PC-3 (cell line): ENCODE results near the gene BLNK. TPM values are rescaled to one million over a fixed set of nuclear protein-coding genes. Genes with fewer than 3 reads are reported as not detected.

ENCODE experiments used
- ATAC-seq: fragments of 200-7000 bp; cut with Tn5 transposase; 2 replicates; pipeline ENCODE4 v1.9.1; 2020; ENCODE audit warnings: mild to moderate bottlenecking, moderate library complexity
- BruUV-seq: library from RNA; stranded (reverse); fragments of 400-500 nt; replicated peaks from 2 replicates; lab custom pipeline; 2021; lab: Mats Ljungman, UMichigan
- CTCF ChIA-PET: fragments of 300-600 bp; sonication (Branson Sonifier 250); formaldehyde crosslinking; loops from one replicate; lab custom pipeline; 2022; ENCODE audit warnings: antibody characterized with exemption; lab: Charles Lee
- POLR2A ChIA-PET: fragments of 300-600 bp; sonication (Branson Sonifier 250); formaldehyde crosslinking; loops from one replicate; lab custom pipeline; 2022; ENCODE audit warnings: antibody characterized with exemption; ENCODE audit not compliant: unreplicated experiment; lab: Charles Lee
- DNase-seq: peaks from one replicate; pipeline ENCODE4 v3.0.0-alpha.2; 2015
- H2AFZ ChIP-seq: fragments of 300-600 bp; sonication (generic); 2 replicates; pipeline ENCODE4 v1.6.0; 2016; ENCODE audit warnings: antibody characterized with exemption, low read length
- H3F3A ChIP-seq: fragments of 300-600 bp; sonication (generic); one replicate; pipeline ENCODE4 v1.6.0; 2017; ENCODE audit warnings: antibody characterized with exemption, low read length, control low read depth, mild to moderate bottlenecking; ENCODE audit not compliant: unreplicated experiment
- H3K27ac ChIP-seq: fragments of 300-600 bp; sonication (generic); 2 replicates; pipeline ENCODE4 v1.5.1; 2016; ENCODE audit warnings: mild to moderate bottlenecking, low read length
- H3K27me3 ChIP-seq: fragments of 300-600 bp; sonication (generic); 2 replicates; pipeline ENCODE4 v1.6.1; 2016; ENCODE audit warnings: low read length, mixed read lengths
- H3K36me3 ChIP-seq: fragments of 300-600 bp; sonication (generic); 2 replicates; pipeline ENCODE4 v1.6.1; 2016; ENCODE audit warnings: low read depth, mixed run types, low read length, mixed read lengths
- H3K4me1 ChIP-seq: fragments of 300-600 bp; sonication (generic); 2 replicates; pipeline ENCODE4 v1.5.1; 2016; ENCODE audit warnings: low read length; ENCODE audit not compliant: insufficient read depth
- H3K4me2 ChIP-seq: fragments of 300-600 bp; sonication (generic); 2 replicates; pipeline ENCODE4 v1.6.0; 2016; ENCODE audit warnings: low read length
- H3K4me3 ChIP-seq: fragments of 300-600 bp; sonication (generic); 2 replicates; pipeline ENCODE4 v1.5.1; 2016; ENCODE audit warnings: mild to moderate bottlenecking, low read length, mixed read lengths
- H3K79me2 ChIP-seq: fragments of 300-600 bp; sonication (generic); 2 replicates; pipeline ENCODE4 v1.6.1; 2017; ENCODE audit warnings: low read length, mixed read lengths
- H3K9ac ChIP-seq: fragments of 300-600 bp; sonication (generic); 2 replicates; pipeline ENCODE4 v1.6.0; 2016; ENCODE audit warnings: mild to moderate bottlenecking, low read length
- H3K9me2 ChIP-seq: fragments of 300-600 bp; sonication (generic); replicated peaks from 2 replicates; pipeline ENCODE4 v1.6.1; 2016; ENCODE audit warnings: mixed run types, low read length, mixed read lengths
- H3K9me3 ChIP-seq: fragments of 300-600 bp; sonication (generic); 2 replicates; pipeline ENCODE4 v1.6.1; 2016; ENCODE audit warnings: low read length, mixed read lengths
- H4K20me1 ChIP-seq: fragments of 300-600 bp; sonication (generic); 2 replicates; pipeline ENCODE4 v1.6.1; 2016; ENCODE audit warnings: low read length, mixed read lengths
- CTCF ChIP-seq: fragments of 300-600 bp; sonication (generic); conservative IDR thresholded peaks from 2 replicates; pipeline ENCODE4 v1.5.1; 2017; ENCODE audit warnings: antibody characterized with exemption, low read depth, mild to moderate bottlenecking, low read length
- EZH2 ChIP-seq: fragments of 300-600 bp; sonication (generic); IDR thresholded peaks from one replicate; pipeline ENCODE4 v1.6.1; 2017; ENCODE audit warnings: antibody characterized with exemption, mild to moderate bottlenecking, low read length; ENCODE audit not compliant: unreplicated experiment
- EZH2phosphoT487 ChIP-seq: fragments of 300-600 bp; sonication (generic); IDR thresholded peaks from 2 replicates; pipeline ENCODE4 v1.6.1; 2018; ENCODE audit warnings: mild to moderate bottlenecking, antibody characterized with exemption, low read length, borderline replicate concordance
- intact Hi-C: fragments of 100-400 bp; cut with micrococcal nuclease; formaldehyde crosslinking; loops from 2 replicates; pipeline ENCODE4 v1.9.0; 2023
- total RNA-seq: library from RNA; depleted of rRNA; stranded (reverse); fragments of >200 nt; gene quantifications from 2 replicates; pipeline ENCODE4 v1.2.3, GENCODE V29; 2014

Gene BLNK
- total RNA-seq, 1 experiment from 2014 or later = not detected

GRCh38 chr10:96211764-96212163, 59.6 kb downstream of the BLNK start:
- Histone ChIP-seq H3K9me3 (no peaks in the 10 kb centered on the region), H3F3A (no peaks in the 10 kb centered on the region), H3K27me3 (peaks cover 56% of the 10 kb centered on the region), H3K79me2 (no peaks in the 10 kb centered on the region), H3K4me1 (no peaks in the 10 kb centered on the region), H3K4me3 (no peak overlapping the region), H2AFZ (no peak overlapping the region), H3K4me2 (no peak overlapping the region), H3K9ac (no peak overlapping the region), H4K20me1 (no peaks in the 10 kb centered on the region), H3K9me2 (no peaks in the 10 kb centered on the region), H3K27ac (no peak overlapping the region), H3K36me3 (no peaks in the 10 kb centered on the region)
- no peak for DNase-seq
- intact Hi-C loops = no loop called here
- ChIA-PET POLR2A (no interaction called here), CTCF (no interaction called here)
- TF ChIP-seq EZH2 (no peak), CTCF (no peak), EZH2phosphoT487 (no peak)
- ATAC-seq = no peak
- no TSS peak for BruUV-seq

GRCh38 chr10:96208946-96209345, 62.4 kb downstream of the BLNK start:
- Histone ChIP-seq H3K36me3 (no peaks in the 10 kb centered on the region), H3K9ac (no peak overlapping the region), H3K9me3 (no peaks in the 10 kb centered on the region), H2AFZ (no peak overlapping the region), H4K20me1 (no peaks in the 10 kb centered on the region), H3K27me3 (peaks cover 52% of the 10 kb centered on the region), H3K4me2 (no peak overlapping the region), H3F3A (no peaks in the 10 kb centered on the region), H3K4me1 (no peaks in the 10 kb centered on the region), H3K9me2 (no peaks in the 10 kb centered on the region), H3K27ac (no peak overlapping the region), H3K4me3 (no peak overlapping the region), H3K79me2 (no peaks in the 10 kb centered on the region)
- intact Hi-C loops = no loop called here
- POLR2A ChIA-PET = no interaction called here
- CTCF ChIA-PET = no interaction called here
- no peak for DNase-seq
- ATAC-seq = no peak
- TF ChIP-seq EZH2 = no peak
- no peak for TF ChIP-seq EZH2phosphoT487
- no peak for TF ChIP-seq CTCF
- BruUV-seq = no TSS peak

GRCh38 chr10:96208271-96208670, 63.1 kb downstream of the BLNK start:
- H3K9me3 ChIP-seq = no peaks in the 10 kb centered on the region
- no peak overlapping the region for H2AFZ ChIP-seq
- no peaks in the 10 kb centered on the region for H3K79me2 ChIP-seq
- DNase-seq = no peak
- H3K9me2 ChIP-seq = no peaks in the 10 kb centered on the region
- no peaks in the 10 kb centered on the region for H3K4me1 ChIP-seq
- CTCF ChIA-PET = no interaction called here
- no peak for ATAC-seq
- no peaks in the 10 kb centered on the region for H3F3A ChIP-seq
- no peak overlapping the region for H3K4me2 ChIP-seq
- no peak overlapping the region for H3K4me3 ChIP-seq
- H3K36me3 ChIP-seq = no peaks in the 10 kb centered on the region
- POLR2A ChIA-PET = interaction anchor here (0.6 kb wide), 1 partner anchor 33 kb away, joined by 9 read pairs; no protein-coding TSS in a partner anchor
- TF ChIP-seq EZH2phosphoT487 (no peak), EZH2 (no peak), CTCF (no peak)
- intact Hi-C loops = no loop called here
- no TSS peak for BruUV-seq
- H3K9ac ChIP-seq = no peak overlapping the region
- peaks cover 53% of the 10 kb centered on the region for H3K27me3 ChIP-seq
- no peak overlapping the region for H3K27ac ChIP-seq
- H4K20me1 ChIP-seq = no peaks in the 10 kb centered on the region
